Skeletal muscle tissue (tissue), 4 donors: ENCODE measurements around the gene LZTR1. TPM values are rescaled to one million over a fixed set of nuclear protein-coding genes. Genes with fewer than 3 reads are reported as not detected.

Source experiments
- H3K27ac ChIP-seq: one replicate; pipeline ENCODE4 v1.7.0; 2013; ENCODE audit warnings: mild to moderate bottlenecking, low read depth, low read length, inconsistent platforms
- H3K27me3 ChIP-seq, 3 donors: one replicate each; pipeline ENCODE4 v1.7.0; 2013; ENCODE audit warnings: low read length in 3 of 3; ENCODE audit not compliant: control insufficient read depth in 3 of 3, insufficient read depth in 3 of 3
- H3K36me3 ChIP-seq, 3 donors: one replicate each; pipeline ENCODE4 v1.7.0; 2013; ENCODE audit warnings: low read length in 3 of 3; ENCODE audit not compliant: control insufficient read depth in 3 of 3, insufficient read depth in 3 of 3
- H3K4me1 ChIP-seq, 3 donors: one replicate each; pipeline ENCODE4 v1.7.0; 2013; ENCODE audit warnings: low read length in 3 of 3, mild to moderate bottlenecking in 3 of 3; ENCODE audit not compliant: control insufficient read depth in 3 of 3, insufficient read depth in 3 of 3
- H3K4me3 ChIP-seq, 3 donors: one replicate each; pipeline ENCODE4 v1.7.0; 2013; ENCODE audit warnings: low read length in 3 of 3
- H3K9ac ChIP-seq, 3 donors: one replicate each; pipeline ENCODE4 v1.7.0; 2013; ENCODE audit warnings: low read length in 3 of 3, mild to moderate bottlenecking in 3 of 3, moderate library complexity in 2 of 3, low read depth in 1 of 3
- H3K9me3 ChIP-seq, 3 donors: one replicate each; pipeline ENCODE4 v1.7.0; 2013; ENCODE audit warnings: low read length in 3 of 3; ENCODE audit not compliant: control insufficient read depth in 3 of 3
- total RNA-seq: library from RNA; depleted of rRNA; stranded (reverse); fragments of >200 nt; gene quantifications from one replicate; pipeline ENCODE4 v1.2.3, GENCODE V29; 2014
- donor health status: Osteomylitis.

LZTR1 gene
- total RNA-seq, 1 donor from 2014 or later = 32.4 TPM

- Histone ChIP-seq H3K9me3 (no peaks in the 10 kb centered on the region), H3K9ac (no peak overlapping the region), H3K4me1 (no peaks in the 10 kb centered on the region), H3K27ac (no peak overlapping the region), H3K36me3 (peaks cover 46 to 58% (median 48%) of the 10 kb centered on the region in 3 donors), H3K27me3 (no peaks in the 10 kb centered on the region), H3K4me3 (no peak overlapping the region)
Observed at GRCh38 chr22:20990184-20991180, 8.4 kb downstream of the LZTR1 start.

- Histone ChIP-seq H3K27me3 (no peaks in the 10 kb centered on the region), H3K4me1 (no peaks in the 10 kb centered on the region), H3K4me3 (no peak overlapping the region)
Observed at GRCh38 chr22:20991252-20992055, 9.4 kb downstream of the LZTR1 start.

DNA sequence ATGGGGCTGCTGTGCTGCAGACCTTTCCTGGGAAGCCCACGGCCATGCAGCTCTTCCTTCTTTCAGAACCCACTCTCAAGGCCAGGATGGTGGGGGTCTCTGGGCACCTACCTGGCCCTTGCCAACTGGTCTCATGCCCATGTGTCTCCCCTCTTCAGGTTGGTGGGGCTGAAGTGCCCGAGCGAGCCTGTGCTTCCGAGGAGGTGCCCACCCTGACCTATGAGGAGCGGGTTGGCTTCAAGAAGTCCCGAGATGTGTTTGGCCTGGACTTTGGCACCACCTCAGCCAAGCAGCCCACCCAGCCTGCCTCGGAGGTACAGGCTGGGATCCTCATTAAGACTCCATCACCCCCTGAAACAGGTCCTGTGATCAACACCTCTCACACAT, 10.0 kb downstream of the LZTR1 start:
- peaks cover 50 to 59% (median 50%) of the 10 kb centered on the region in 3 donors for H3K36me3 ChIP-seq

More at GRCh38 chr22:20991252-20992055, 9.4 kb downstream of the LZTR1 start:
- Histone ChIP-seq H3K9me3 (no peaks in the 10 kb centered on the region), H3K27ac (no peak overlapping the region), H3K9ac (no peak overlapping the region), H3K36me3 (peaks cover 46 to 60% (median 51%) of the 10 kb centered on the region in 3 donors)

DNA sequence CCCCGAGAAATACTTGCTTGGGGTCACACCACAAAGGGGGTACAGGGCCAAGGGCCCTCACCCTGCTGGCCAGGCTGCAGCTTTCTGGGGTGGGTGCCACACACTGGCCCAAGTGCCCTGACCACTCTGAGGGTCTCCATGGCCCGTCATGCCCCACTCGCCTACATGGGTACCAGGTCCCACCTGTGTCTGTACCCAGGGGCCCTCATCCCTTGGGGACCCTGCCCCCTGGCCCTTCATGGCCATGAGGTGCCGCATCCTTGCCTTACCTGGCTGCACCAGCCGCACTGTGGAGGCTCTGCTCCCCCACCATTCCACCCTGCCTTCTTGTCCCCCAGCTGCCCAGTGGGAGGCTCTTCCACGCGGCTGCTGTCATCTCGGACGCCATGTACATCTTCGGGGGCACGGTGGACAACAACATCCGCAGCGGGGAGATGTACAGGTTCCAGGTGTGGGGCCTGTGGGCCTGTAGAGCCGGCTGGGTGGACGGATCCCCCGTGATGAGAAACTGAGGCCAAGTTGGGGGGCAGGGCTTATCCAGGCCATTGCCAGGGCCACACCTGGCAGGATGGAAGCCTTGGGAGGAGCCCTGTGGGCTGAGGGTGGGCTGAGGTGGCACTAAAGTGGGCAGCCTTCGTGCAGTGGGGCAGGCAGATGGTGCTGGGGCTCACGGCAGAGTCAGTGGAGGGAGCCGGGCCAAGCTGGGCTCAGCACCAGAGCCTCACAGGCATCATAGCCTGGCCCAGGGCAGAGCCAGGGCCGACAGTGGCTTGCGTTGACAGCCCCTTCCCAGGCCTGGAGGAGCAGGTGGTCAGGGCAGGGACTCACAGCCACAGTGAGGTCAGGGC, 10.6 kb downstream of the LZTR1 start:
- no peak overlapping the region for H3K27ac ChIP-seq
- no peaks in the 10 kb centered on the region for H3K27me3 ChIP-seq
- H3K36me3 ChIP-seq = peaks cover 51 to 61% (median 52%) of the 10 kb centered on the region in 3 donors
- no peak overlapping the region for H3K4me3 ChIP-seq
- no peaks in the 10 kb centered on the region for H3K4me1 ChIP-seq
- no peak overlapping the region for H3K9ac ChIP-seq
- no peaks in the 10 kb centered on the region for H3K9me3 ChIP-seq

More for the DNA sequence above, 10.0 kb downstream of the LZTR1 start:
- no peaks in the 10 kb centered on the region for H3K27me3 ChIP-seq
- no peak overlapping the region for H3K9ac ChIP-seq
- H3K4me3 ChIP-seq = no peak overlapping the region
- no peaks in the 10 kb centered on the region for H3K4me1 ChIP-seq
- no peak overlapping the region for H3K27ac ChIP-seq
- no peaks in the 10 kb centered on the region for H3K9me3 ChIP-seq

DNA sequence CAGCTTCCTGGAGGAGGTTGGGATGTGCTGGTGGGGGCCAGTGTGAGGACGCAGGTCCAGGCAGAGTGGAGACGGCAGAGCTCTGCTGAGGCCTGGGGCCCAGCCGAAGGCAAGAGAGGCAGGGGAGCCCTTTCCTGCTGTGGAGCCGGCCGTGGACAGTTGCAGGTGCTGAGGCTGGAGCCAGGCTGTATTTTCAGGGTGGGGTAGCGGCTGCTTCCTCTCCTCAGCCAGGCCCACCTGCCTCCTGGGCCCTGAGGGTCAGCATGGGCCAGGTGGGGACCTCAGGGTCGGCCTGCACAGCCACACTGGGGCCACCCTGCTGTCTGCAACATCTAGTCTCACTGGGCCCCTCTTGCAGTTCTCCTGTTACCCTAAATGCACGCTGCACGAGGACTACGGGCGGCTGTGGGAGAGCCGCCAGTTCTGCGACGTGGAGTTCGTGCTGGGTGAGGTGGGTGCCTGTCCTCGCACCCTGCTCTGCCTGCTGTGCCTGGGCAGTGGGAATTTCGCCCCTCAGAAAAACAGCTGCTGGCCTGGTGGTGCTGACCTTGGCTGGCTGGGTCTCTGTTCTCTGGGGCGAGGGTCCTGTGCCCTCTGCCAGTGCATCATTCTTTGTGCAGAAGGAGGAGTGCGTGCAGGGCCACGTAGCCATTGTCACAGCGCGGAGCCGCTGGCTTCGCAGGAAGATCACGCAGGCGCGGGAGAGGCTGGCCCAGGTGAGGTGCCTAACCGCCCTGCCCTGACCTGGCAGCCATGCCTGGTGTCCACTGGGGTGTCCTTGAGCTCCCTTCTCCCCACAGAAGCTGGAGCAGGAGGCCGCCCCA, 11.4 kb downstream of the LZTR1 start:
- Histone ChIP-seq H3K4me3 (no peak overlapping the region), H3K27ac (no peak overlapping the region), H3K9ac (no peak overlapping the region), H3K36me3 (peaks cover 48 to 66% (median 51%) of the 10 kb centered on the region in 3 donors), H3K27me3 (no peaks in the 10 kb centered on the region), H3K4me1 (peaks cover 0 to 2% (median 0%) of the 10 kb centered on the region in 3 donors), H3K9me3 (no peaks in the 10 kb centered on the region)

- H3K4me1 ChIP-seq = peaks cover 0 to 5% (median 2%) of the 10 kb centered on the region in 3 donors
- H3K27ac ChIP-seq = no peak overlapping the region
- peaks cover 48 to 72% (median 56%) of the 10 kb centered on the region in 3 donors for H3K36me3 ChIP-seq
- no peaks in the 10 kb centered on the region for H3K27me3 ChIP-seq
- H3K9ac ChIP-seq = no peak overlapping the region
- no peaks in the 10 kb centered on the region for H3K9me3 ChIP-seq
- H3K4me3 ChIP-seq = no peak overlapping the region
Observed at GRCh38 chr22:20994128-20994901, 12.2 kb downstream of the LZTR1 start.

DNA sequence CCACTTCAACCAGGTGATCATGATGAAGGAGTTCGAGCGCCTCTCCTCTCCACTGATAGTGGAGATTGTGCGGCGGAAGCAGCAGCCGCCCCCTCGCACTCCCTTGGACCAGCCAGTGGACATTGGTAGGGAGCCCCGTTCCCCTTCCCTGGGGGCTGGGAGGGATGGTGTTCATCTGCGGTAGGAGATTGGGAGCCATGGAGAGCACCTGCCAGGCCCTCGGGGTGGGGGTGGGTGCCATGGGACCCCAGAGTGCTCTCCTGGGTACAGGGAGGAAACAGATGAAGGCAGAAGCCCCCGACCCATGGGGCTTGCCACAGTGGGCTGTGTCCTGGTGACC, 12.8 kb downstream of the LZTR1 start:
- peaks cover 54 to 75% (median 62%) of the 10 kb centered on the region in 3 donors for H3K36me3 ChIP-seq
- no peak overlapping the region for H3K9ac ChIP-seq
- peaks cover 0 to 10% (median 5%) of the 10 kb centered on the region in 3 donors for H3K4me1 ChIP-seq
- H3K27ac ChIP-seq = no peak overlapping the region
- H3K9me3 ChIP-seq = no peaks in the 10 kb centered on the region
- H3K27me3 ChIP-seq = no peaks in the 10 kb centered on the region
- no peak overlapping the region for H3K4me3 ChIP-seq

- no peak overlapping the region for H3K27ac ChIP-seq
- no peaks in the 10 kb centered on the region for H3K9me3 ChIP-seq
- H3K4me3 ChIP-seq = no peak overlapping the region
- H3K27me3 ChIP-seq = no peaks in the 10 kb centered on the region
- peaks cover 59 to 76% (median 63%) of the 10 kb centered on the region in 3 donors for H3K36me3 ChIP-seq
- no peak overlapping the region for H3K9ac ChIP-seq
- H3K4me1 ChIP-seq = peaks cover 5 to 16% (median 11%) of the 10 kb centered on the region in 3 donors
Observed at GRCh38 chr22:20995329-20996030, 13.4 kb downstream of the LZTR1 start.
